MM.1S (cell line): ENCODE measurements around the gene ABCG4.

Experiments
- DNase-seq: peaks from one replicate; pipeline ENCODE4 v3.0.0-alpha.2; 2015
- H2AFZ ChIP-seq: fragments of 300-600 bp; sonication (generic); 2 replicates; pipeline ENCODE4 v1.6.0; 2016; ENCODE audit warnings: antibody characterized with exemption, low read length
- H3F3A ChIP-seq: fragments of 300-600 bp; sonication (generic); 2 replicates; pipeline ENCODE4 v1.6.1; 2016; ENCODE audit warnings: mild to moderate bottlenecking, antibody characterized with exemption, low read length, moderate library complexity, mixed read lengths; ENCODE audit not compliant: insufficient read depth
- H3K27ac ChIP-seq: fragments of 300-600 bp; sonication (generic); 2 replicates; pipeline ENCODE4 v1.5.1; 2016; ENCODE audit warnings: mild to moderate bottlenecking, low read length
- H3K27me3 ChIP-seq: fragments of 300-600 bp; sonication (generic); replicated peaks from 2 replicates; pipeline ENCODE4 v1.6.0; 2016; ENCODE audit warnings: low read length; ENCODE audit not compliant: insufficient read depth
- H3K36me3 ChIP-seq: fragments of 300-600 bp; sonication (generic); replicated peaks from 2 replicates; pipeline ENCODE4 v1.6.1; 2016; ENCODE audit warnings: mild to moderate bottlenecking, low read length, mixed read lengths; ENCODE audit not compliant: insufficient read depth
- H3K4me1 ChIP-seq: fragments of 300-600 bp; sonication (generic); 2 replicates; pipeline ENCODE4 v1.6.1; 2016; ENCODE audit warnings: low read length, mixed read lengths
- H3K4me2 ChIP-seq: fragments of 300-600 bp; sonication (generic); 2 replicates; pipeline ENCODE4 v1.6.0; 2016; ENCODE audit warnings: low read depth, low read length
- H3K4me3 ChIP-seq: fragments of 300-600 bp; sonication (generic); 2 replicates; pipeline ENCODE4 v1.5.1; 2016; ENCODE audit warnings: low read length, mixed read lengths
- H3K79me2 ChIP-seq: fragments of 300-600 bp; sonication (generic); 2 replicates; pipeline ENCODE4 v1.6.1; 2016; ENCODE audit warnings: mixed run types, low read length, mixed read lengths
- H3K9ac ChIP-seq: fragments of 300-600 bp; sonication (generic); 2 replicates; pipeline ENCODE4 v1.6.1; 2016; ENCODE audit warnings: low read length, mixed read lengths
- H3K9me2 ChIP-seq: fragments of 300-600 bp; sonication (generic); replicated peaks from 2 replicates; pipeline ENCODE4 v1.6.1; 2016; ENCODE audit warnings: mild to moderate bottlenecking, low read length, mixed read lengths; ENCODE audit not compliant: insufficient read depth
- H3K9me3 ChIP-seq: fragments of 300-600 bp; sonication (generic); replicated peaks from 2 replicates; pipeline ENCODE4 v1.6.1; 2016; ENCODE audit warnings: mild to moderate bottlenecking, low read length, mixed read lengths; ENCODE audit not compliant: insufficient read depth
- H4K20me1 ChIP-seq: fragments of 300-600 bp; sonication (generic); 2 replicates; pipeline ENCODE4 v1.6.1; 2016; ENCODE audit warnings: mild to moderate bottlenecking, low read length, moderate library complexity, mixed read lengths; ENCODE audit not compliant: insufficient read depth
- EZH2 ChIP-seq: fragments of 300-600 bp; sonication (generic); optimal IDR thresholded peaks from 2 replicates; pipeline ENCODE3; 2017; ENCODE audit warnings: low read depth, mild to moderate bottlenecking, antibody characterized with exemption, low read length, mixed read lengths
- EZH2phosphoT487 ChIP-seq: fragments of 300-600 bp; sonication (generic); IDR thresholded peaks from 2 replicates; pipeline ENCODE4 v1.6.1; 2018; ENCODE audit warnings: antibody characterized with exemption, low read length
- TF ChIP-seq, protein P1 (sequence below): fragments of 300-600 bp; sonication (generic); IDR thresholded peaks from 2 replicates; pipeline ENCODE4 v1.5.1; 2016; ENCODE audit warnings: antibody characterized with exemption, low read length, mixed read lengths

The ABCG4 gene

DNA sequence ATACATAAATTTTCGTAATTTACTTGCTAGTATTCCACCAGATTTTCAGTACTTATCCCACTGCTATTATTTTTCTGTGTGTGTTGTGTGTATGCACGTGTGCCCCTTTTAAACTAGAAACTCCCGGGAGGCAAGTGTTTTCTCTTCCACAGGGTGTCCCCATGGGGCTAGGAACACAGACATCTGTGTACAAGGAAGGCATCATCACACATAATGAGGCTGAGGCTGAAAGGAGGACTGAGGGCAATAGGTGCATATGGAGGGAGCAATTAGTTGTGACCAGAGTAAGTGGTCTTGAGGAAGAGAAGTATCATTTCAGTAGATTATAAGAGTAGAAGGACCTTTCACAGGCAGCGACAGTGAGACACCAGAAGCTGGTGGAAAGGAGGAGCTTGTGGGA, 45.1 kb upstream of the ABCG4 start:
- Histone ChIP-seq H3F3A (peaks cover 32% of the 10 kb centered on the region), H3K79me2 (peaks cover 51% of the 10 kb centered on the region), H3K4me3 (no peak overlapping the region), H3K4me2 (no peak overlapping the region), H3K9me3 (no peaks in the 10 kb centered on the region), H2AFZ (no peak overlapping the region), H3K36me3 (no peaks in the 10 kb centered on the region), H3K27ac (no peak overlapping the region), H3K9ac (no peak overlapping the region), H3K4me1 (peaks cover 32% of the 10 kb centered on the region), H3K9me2 (no peaks in the 10 kb centered on the region), H3K27me3 (no peaks in the 10 kb centered on the region), H4K20me1 (no peaks in the 10 kb centered on the region)
- DNase-seq, result no peak
- no peak for TF ChIP-seq EZH2phosphoT487
- TF ChIP-seq, protein P1, sequence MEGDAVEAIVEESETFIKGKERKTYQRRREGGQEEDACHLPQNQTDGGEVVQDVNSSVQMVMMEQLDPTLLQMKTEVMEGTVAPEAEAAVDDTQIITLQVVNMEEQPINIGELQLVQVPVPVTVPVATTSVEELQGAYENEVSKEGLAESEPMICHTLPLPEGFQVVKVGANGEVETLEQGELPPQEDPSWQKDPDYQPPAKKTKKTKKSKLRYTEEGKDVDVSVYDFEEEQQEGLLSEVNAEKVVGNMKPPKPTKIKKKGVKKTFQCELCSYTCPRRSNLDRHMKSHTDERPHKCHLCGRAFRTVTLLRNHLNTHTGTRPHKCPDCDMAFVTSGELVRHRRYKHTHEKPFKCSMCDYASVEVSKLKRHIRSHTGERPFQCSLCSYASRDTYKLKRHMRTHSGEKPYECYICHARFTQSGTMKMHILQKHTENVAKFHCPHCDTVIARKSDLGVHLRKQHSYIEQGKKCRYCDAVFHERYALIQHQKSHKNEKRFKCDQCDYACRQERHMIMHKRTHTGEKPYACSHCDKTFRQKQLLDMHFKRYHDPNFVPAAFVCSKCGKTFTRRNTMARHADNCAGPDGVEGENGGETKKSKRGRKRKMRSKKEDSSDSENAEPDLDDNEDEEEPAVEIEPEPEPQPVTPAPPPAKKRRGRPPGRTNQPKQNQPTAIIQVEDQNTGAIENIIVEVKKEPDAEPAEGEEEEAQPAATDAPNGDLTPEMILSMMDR, result no peak
- TF ChIP-seq EZH2, result no peak

DNA sequence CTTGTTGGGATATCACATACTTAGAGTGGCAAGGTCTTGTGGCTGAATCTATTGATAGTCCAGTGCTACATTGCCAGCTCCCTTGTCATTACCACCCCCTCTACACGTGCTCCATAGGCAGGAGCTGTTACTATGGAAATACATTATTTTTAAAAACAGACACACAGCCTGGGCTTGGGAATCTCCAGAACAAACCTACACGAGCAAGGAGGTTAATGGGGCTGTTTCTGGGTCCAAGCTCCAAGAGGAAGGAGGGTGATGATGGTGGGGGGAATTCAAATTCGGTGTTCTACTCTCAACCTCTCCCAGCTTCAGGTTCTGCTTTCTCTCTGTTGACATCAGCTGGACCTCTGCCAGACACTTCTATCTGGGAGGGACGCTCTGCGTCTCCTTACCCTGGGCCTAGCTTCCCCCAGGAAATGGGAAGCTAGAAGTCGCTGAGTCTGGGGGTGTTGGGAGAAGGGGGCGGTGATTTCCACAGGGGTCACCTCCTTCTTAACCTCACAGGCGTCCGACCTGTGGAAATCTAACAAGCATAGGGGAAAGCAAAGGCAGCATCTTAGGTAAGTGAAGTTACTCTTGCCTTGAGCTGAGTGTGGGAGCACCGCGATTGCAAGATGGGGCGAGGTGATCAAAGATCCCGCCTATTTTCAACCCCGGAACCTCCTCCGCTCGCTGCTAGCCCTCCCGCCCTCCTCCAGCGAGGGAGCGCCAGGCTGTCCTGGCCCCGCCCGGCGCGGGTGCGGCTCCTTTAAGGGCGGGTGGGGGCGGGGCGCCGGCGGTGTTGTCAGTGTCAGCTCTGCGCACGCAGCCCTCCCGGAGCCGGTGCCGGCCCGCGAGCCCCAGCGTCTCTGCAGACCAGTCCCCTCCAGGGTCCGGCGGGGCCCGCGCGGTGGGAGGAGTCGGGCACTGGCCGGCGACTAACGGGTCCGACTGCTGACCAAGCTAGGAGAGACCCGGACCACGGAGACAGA, 42.0 kb upstream of the ABCG4 start, which contains the start of gene C2CD2L:
TSS of gene C2CD2L (plus strand) at position 781 of the 974 bp plus-strand sequence. CDS start 398 bp downstream, outside the sequence.
- Histone ChIP-seq H3K36me3 (0 out of 2 replicates have a peak, but pooled peaks cover 5% of the 10 kb centered on the region), H3K79me2 (peaks cover 53% of the 10 kb centered on the region), H3K4me2 (peak within 1 kb of the TSS; percentile 98), H3F3A (peaks cover 32% of the 10 kb centered on the region), H3K9me3 (no peaks in the 10 kb centered on the region), H3K4me3 (peak within 1 kb of the TSS; percentile 84), H3K9ac (peak within 1 kb of the TSS; percentile 89), H4K20me1 (no peaks in the 10 kb centered on the region), H3K27ac (peak within 1 kb of the TSS; percentile 75; the same call in 1 of the 2 replicates), H3K4me1 (peaks cover 33% of the 10 kb centered on the region), H2AFZ (peak within 1 kb of the TSS; percentile 90), H3K27me3 (no peaks in the 10 kb centered on the region), H3K9me2 (no peaks in the 10 kb centered on the region)
- TF ChIP-seq EZH2phosphoT487 (no peak), EZH2 (no peak)
- TF ChIP-seq, protein P1, result no peak
- peak; percentile 94 for DNase-seq

DNA sequence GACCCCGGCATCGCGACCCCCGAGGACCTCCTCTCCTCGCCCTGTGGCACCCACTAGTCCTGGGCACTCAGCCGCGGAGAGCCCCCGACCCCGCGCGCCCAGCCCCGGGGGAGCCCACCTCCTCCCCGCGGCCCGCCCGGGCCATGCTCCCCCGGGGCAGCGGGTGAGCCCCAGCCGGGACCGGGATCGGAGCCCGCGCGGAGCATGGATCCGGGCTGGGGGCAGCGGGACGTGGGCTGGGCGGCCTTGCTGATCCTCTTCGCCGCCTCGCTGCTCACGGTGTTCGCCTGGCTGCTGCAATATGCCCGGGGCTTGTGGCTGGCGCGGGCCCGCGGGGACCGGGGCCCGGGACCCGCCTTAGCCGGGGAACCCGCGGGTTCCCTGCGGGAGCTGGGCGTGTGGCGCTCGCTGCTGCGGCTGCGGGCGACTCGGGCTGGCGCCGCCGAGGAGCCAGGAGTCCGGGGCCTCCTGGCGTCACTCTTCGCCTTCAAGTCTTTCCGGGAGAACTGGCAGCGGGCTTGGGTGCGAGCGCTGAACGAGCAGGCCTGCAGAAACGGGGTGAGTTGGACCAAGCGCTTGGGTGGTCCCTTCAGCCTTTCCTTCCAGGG, 41.2 kb upstream of the ABCG4 start:
- Histone ChIP-seq H3K4me1 (peaks cover 33% of the 10 kb centered on the region), H3K27ac (peak overlapping the region; percentile 75; the same call in 1 of the 2 replicates), H3K4me2 (peak overlapping the region; percentile 98), H3K9me2 (no peaks in the 10 kb centered on the region), H3K4me3 (peak overlapping the region; percentile 84), H3K27me3 (no peaks in the 10 kb centered on the region), H4K20me1 (no peaks in the 10 kb centered on the region), H3F3A (peaks cover 27% of the 10 kb centered on the region), H3K9me3 (no peaks in the 10 kb centered on the region), H3K9ac (peak overlapping the region; percentile 89), H2AFZ (peak overlapping the region; percentile 62), H3K79me2 (peaks cover 53% of the 10 kb centered on the region), H3K36me3 (0 out of 2 replicates have a peak, but pooled peaks cover 5% of the 10 kb centered on the region)
- TF ChIP-seq EZH2, result no peak
- TF ChIP-seq, protein P1, result no peak
- no peak for TF ChIP-seq EZH2phosphoT487
- no peak for DNase-seq
